Right forelimb (tissue), 1 donor: ENCODE results near the gene ZNF500.
"Not testable (repeated sequence)": the region's sequence is repeated elsewhere in the genome, so short reads cannot be mapped to it uniquely, and the experiment has no call there.

Experiments
- DNase-seq: peaks from one replicate; pipeline ENCODE4 v3.0.0-alpha.2; 2018

Gene ZNF500

GRCh38 chr16:4795828-4796572 lies 29.0 kb upstream of the ZNF500 start:
- DNase-seq, result peak; percentile 28

- peak; percentile 30 for DNase-seq
Observed at GRCh38 chr16:4795181-4795827, 28.3 kb upstream of the ZNF500 start, which contains the start of gene SMIM22. SMIM22 (plus strand) TSS chr16:4795369; CDS start chr16:4795735, 366 bp downstream.

DNA sequence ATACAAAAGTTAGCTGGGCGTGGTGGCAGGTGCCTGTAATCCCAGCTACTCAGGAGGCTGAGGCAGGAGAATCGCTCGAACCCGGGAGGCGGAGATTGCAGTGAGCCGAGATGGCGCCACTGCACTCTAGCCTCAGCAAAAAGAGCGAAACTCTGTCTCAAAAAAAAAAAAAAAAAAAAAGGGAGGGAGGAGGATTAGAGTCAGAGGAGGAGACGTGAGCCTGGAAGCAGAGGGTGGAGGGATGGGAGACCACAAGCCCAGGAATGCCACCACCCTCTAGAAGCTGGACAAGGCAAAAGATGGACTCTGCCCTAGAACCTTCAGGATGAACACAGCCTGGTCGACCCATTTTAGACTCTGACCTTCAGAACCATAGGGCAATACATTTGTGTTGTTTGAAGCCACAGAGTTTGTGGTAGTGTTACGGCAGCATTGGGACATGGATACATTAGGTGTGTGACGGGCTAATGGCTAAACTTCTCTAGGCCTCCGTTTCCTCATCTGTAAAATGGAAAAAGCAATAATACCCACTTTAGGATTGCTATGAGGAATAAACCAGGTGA lies 26.1 kb upstream of the ZNF500 start:
- no peak for DNase-seq

GRCh38 chr16:4790871-4791270 lies 23.9 kb upstream of the ZNF500 start:
- no peak for DNase-seq

DNA sequence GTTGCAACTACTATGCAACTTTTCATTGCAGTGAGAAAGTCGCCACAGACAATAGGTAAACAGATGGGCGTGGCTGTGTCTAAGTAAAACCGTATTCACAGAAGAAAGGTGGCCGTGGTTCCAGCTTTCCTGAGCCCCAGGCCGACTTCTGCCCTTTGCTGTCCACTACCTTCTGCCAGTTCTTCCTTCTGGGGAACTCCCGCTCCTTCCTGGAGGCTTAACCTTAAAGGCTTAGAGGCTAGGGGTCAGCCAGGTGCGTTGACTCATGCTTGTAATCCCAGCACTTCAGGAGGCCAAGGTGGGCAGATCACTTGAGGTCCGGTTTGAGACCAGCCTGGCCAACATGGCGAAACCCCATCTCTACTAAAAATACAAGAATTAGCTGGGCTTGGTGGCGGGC lies 23.3 kb upstream of the ZNF500 start:
- no peak for DNase-seq

DNA sequence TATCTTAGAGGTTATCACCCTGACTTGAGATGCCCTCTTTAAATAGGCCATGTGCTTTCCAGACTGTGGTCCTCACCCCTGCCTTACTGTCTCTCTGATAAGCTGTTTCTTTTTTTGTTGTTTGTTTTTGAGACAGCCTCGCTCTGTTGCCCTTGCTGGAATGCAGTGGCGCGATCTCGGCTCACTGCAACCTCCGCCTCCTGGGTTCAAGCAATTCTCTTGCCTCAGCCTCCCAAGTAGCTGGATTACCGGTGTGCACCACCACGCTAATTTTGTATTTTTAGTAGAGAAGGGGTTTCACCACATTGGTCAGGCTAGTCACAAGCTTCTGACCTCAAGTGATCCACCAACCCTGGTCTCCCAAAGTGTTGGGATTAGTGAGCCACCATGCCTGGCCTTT lies 21.9 kb upstream of the ZNF500 start:
- DNase-seq, result no peak

DNA sequence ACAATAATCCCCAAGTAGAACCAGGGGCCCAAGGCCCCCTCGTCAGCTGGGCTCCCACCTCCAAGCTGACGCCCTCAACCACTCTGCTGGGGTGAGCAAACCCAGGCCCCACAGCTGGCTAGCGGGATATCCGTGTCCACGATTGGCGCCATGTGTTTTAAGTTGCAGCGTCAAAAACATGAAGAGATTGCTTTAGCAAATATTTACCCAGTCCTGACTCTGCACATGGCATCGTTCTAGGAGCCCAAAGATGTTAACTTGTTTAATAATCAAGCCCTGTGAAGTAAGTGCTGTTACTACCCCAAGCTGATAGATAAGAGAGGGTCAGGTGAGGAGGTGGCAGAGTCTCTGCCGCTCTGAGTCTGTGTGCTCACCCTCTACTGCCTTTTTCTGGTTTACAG lies 21.5 kb upstream of the ZNF500 start:
- DNase-seq, result no peak

GRCh38 chr16:4787627-4788482 lies 20.9 kb upstream of the ZNF500 start, which contains the start of gene SEPTIN12:
SEPTIN12 (minus strand) TSS chr16:4788345; CDS start chr16:4787645, 700 bp downstream.
- DNase-seq, result no peak

DNA sequence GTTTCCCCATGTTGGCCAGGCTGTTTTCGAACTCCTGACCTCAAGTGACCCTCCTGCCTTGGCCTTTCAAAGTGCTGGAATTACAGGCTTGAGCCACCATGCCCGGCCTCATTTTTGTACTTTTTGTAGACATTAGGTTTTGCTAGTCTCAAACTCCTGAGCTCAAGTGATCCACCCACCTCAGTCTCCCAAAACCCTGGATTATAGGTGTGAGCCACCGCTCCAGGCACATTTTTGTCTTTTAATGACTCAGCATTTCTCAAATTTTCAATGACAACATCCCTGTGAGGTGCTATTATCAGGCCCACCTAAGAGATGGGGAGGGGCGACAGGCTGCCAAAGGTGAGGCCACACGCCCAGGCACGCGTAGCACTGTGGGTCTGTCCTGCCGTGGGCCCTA lies 20.1 kb upstream of the ZNF500 start:
- DNase-seq, result no peak

GRCh38 chr16:4785758-4786433 lies 18.9 kb upstream of the ZNF500 start:
- DNase-seq, result no peak

DNA sequence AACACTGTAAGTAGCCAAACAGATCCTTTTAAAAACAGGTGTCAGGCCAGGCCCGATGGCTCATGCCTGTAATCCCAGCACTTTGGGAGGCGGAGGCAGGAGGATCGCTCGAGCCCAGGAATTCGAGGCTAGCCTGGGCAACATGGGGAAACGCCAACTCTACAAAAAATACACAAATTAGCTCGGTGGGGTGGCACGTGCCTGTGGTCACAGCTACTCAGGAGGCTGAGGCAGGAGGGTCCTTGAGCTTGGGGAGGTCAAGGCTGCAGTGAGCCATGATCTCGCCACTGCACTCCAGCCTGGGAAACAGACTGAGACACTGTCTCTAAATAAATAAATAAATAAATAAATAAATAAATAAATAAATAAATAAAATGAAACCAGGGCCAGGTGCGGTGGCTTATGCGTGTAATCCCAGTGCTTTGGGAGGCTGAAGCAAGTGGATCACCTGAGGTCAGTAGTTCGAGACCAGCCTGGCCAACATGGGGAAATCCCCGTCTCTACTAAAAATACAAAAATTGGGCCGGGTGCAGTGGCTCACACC lies 17.6 kb upstream of the ZNF500 start:
- not testable (repeated sequence) for DNase-seq

DNA sequence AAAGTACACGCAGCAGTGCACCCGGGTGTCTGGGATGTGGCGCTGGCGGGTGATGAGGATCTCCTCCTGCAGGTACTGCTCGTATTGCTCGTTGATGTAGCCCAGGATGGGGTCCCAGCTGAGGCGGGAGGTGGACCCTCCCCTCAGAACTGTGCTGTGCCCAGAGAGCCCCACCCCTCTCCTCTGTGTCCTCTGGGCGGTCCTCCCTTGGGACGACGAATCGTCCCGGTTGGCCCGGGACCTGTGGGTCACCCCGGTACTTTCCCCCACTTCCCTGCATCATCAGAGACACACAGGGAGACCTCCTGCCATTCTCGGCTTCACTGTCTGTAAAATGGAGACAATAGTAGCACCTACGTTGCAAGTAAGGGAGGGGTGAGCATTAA lies 17.0 kb upstream of the ZNF500 start:
- DNase-seq, result no peak

- no peak for DNase-seq
Observed at GRCh38 chr16:4783251-4783950, 16.4 kb upstream of the ZNF500 start.

- no peak for DNase-seq
Observed at GRCh38 chr16:4780235-4780634, 13.3 kb upstream of the ZNF500 start.

DNA sequence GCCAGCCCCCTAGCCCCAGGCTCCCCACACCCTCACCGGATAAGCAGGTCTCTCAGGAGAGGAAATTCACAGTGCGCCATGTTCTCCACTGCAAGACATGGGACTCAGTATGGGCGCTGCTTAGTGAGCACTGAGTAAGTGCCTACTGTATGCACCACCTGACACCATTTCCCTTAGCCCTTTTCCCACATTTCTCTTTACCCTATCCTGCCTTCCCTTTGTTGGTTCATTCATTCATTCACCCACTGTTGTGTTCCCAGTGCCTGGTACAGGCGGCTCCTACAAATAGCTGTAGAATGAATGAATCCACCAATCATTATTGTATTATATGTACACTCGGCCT lies 11.1 kb upstream of the ZNF500 start:
- DNase-seq, result no peak

GRCh38 chr16:4777339-4778049 lies 10.5 kb upstream of the ZNF500 start:
- DNase-seq, result no peak

- no peak for DNase-seq
Observed at GRCh38 chr16:4776141-4776705, 9.3 kb upstream of the ZNF500 start.

- no peak for DNase-seq
Observed at GRCh38 chr16:4775005-4775404, 8.0 kb upstream of the ZNF500 start.

DNA sequence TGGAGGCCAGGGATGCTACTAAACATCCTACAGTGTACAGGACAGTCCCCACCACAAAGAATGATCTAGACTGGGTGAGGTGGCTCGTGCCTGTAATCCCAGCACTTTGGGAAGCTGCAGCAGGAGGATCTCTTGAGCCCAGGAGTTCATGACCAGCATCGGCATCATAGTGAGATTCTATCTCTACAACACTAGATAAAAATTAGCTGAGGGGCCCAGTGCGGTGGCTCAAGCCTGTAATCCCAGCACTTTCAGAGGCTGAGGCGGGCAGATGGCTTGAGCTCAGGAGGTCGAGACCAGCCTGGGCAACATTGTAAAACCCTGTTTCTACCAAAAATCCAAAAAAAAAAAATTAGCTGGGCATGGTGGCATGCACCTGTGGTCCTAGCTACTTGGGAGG lies 5.4 kb upstream of the ZNF500 start:
- no peak for DNase-seq

DNA sequence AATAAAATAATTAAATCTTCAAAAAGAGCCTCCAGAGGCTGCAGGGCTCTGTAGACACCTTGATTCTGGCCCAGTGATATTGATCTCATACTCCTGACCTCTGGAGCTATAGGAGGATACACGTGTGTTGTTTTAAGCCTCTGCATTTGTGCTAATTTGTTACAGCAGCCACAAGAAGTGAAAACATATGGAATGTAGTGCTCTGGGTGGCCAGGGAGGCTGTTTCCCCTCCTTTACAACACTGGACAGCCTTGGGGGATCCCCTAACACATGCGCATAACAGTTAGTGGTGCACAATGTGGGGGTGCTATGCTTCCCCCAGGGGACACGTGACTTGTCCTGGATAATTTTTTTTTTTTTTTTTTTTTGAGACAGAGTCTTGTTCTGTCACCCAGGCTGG lies 4.7 kb upstream of the ZNF500 start:
- DNase-seq, result no peak

DNA sequence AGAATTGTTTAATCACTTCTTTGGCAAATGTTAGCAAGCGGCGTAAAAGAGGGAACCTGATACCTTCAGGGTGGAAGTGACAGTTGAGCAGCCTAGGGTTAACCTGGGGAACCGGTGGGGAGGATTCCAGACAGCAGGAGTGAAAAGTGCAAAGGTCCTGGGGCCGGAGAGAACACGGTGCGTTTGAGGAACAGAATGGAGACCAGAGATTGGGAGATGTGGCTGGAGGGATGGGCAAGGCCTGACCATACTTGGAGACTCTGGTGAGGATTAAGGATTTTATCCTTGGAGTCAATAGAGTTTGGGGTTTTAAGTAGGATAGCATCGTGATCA lies 2.3 kb upstream of the ZNF500 start:
- DNase-seq, result no peak
